ENCODE results near the gene DPYSL3. TPM values are rescaled to one million over a fixed set of nuclear protein-coding genes. Genes with fewer than 3 reads are reported as not detected.

The DPYSL3 gene
- total RNA-seq, 1 donor from 2014 or later = not detected

GRCh38 chr5:147391781-147392180 lies 118.1 kb downstream of the DPYSL3 start:
- DNase-seq (no peak), ATAC-seq (ENCODE audit: low read depth) (no peak)
- H3K4me3 Mint-ChIP-seq = no peak overlapping the region
- no peaks in the 10 kb centered on the region for H3K36me3 Mint-ChIP-seq (ENCODE audit: low read depth)
- POLR2A ChIA-PET = no interaction called here
- no peak for TF ChIP-seq CTCF (IDR thresholded peaks at IDR 0.05)
- intact Hi-C loops (cut with micrococcal nuclease) = no loop called here
- CTCF ChIA-PET = no interaction called here
- H3K27me3 Mint-ChIP-seq = peaks cover 2% of the 10 kb centered on the region
- H3K4me1 Mint-ChIP-seq = no peaks in the 10 kb centered on the region
- H3K27ac Mint-ChIP-seq = no peak overlapping the region
- no peaks in the 10 kb centered on the region for H3K9me3 Mint-ChIP-seq

GRCh38 chr5:147390654-147391225 lies 119.1 kb downstream of the DPYSL3 start:
- intact Hi-C loops (cut with micrococcal nuclease) = no loop called here
- Mint-ChIP-seq H3K4me3 (no peak overlapping the region), H3K4me1 (no peaks in the 10 kb centered on the region), H3K9me3 (no peaks in the 10 kb centered on the region), H3K27ac (no peak overlapping the region), H3K27me3 (peaks cover 2% of the 10 kb centered on the region), H3K36me3 (ENCODE audit: low read depth) (no peaks in the 10 kb centered on the region)
- no peak for TF ChIP-seq CTCF (IDR thresholded peaks at IDR 0.05)
- ATAC-seq (ENCODE audit: low read depth) = no peak
- DNase-seq = no peak
- CTCF ChIA-PET = no interaction called here
- POLR2A ChIA-PET = no interaction called here

- TF ChIP-seq CTCF (IDR thresholded peaks at IDR 0.05) = no peak
- Mint-ChIP-seq H3K36me3 (ENCODE audit: low read depth) (no peaks in the 10 kb centered on the region), H3K4me1 (no peaks in the 10 kb centered on the region), H3K27me3 (no peaks in the 10 kb centered on the region), H3K4me3 (no peak overlapping the region), H3K9me3 (no peaks in the 10 kb centered on the region), H3K27ac (no peak overlapping the region)
- intact Hi-C loops (cut with micrococcal nuclease) = no loop called here
- POLR2A ChIA-PET = no interaction called here
- no peak for ATAC-seq (ENCODE audit: low read depth)
- DNase-seq = no peak
- CTCF ChIA-PET = no interaction called here
Measured at GRCh38 chr5:147388184-147389108, 121.4 kb downstream of the DPYSL3 start.

- H3K9me3 Mint-ChIP-seq = no peaks in the 10 kb centered on the region
- intact Hi-C loops (cut with micrococcal nuclease) = no loop called here
- no peaks in the 10 kb centered on the region for H3K36me3 Mint-ChIP-seq (ENCODE audit: low read depth)
- ATAC-seq (ENCODE audit: low read depth) (no peak), DNase-seq (no peak)
- no peak overlapping the region for H3K4me3 Mint-ChIP-seq
- CTCF ChIA-PET = no interaction called here
- H3K27me3 Mint-ChIP-seq = no peaks in the 10 kb centered on the region
- POLR2A ChIA-PET = no interaction called here
- H3K27ac Mint-ChIP-seq = no peak overlapping the region
- no peaks in the 10 kb centered on the region for H3K4me1 Mint-ChIP-seq
- TF ChIP-seq CTCF (IDR thresholded peaks at IDR 0.05) = no peak
Measured at GRCh38 chr5:147387109-147387508, 122.8 kb downstream of the DPYSL3 start.

- no peaks in the 10 kb centered on the region for H3K36me3 Mint-ChIP-seq (ENCODE audit: low read depth)
- ATAC-seq (ENCODE audit: low read depth) (no peak), DNase-seq (no peak)
- no peak overlapping the region for H3K4me3 Mint-ChIP-seq
- H3K27ac Mint-ChIP-seq = no peak overlapping the region
- CTCF ChIA-PET = no interaction called here
- intact Hi-C loops (cut with micrococcal nuclease) = no loop called here
- no peaks in the 10 kb centered on the region for H3K4me1 Mint-ChIP-seq
- no peaks in the 10 kb centered on the region for H3K9me3 Mint-ChIP-seq
- no peaks in the 10 kb centered on the region for H3K27me3 Mint-ChIP-seq
- TF ChIP-seq CTCF (IDR thresholded peaks at IDR 0.05) = no peak
- POLR2A ChIA-PET = no interaction called here
Measured at GRCh38 chr5:147384346-147385193, 125.3 kb downstream of the DPYSL3 start.
